Left lung (tissue), 10 donors: ENCODE measurements around the gene COL25A1. TPM values are rescaled to one million over a fixed set of nuclear protein-coding genes. Genes with fewer than 3 reads are reported as not detected.

ENCODE experiments used
- ATAC-seq: fragments of 200-7000 bp; cut with Tn5 transposase; one replicate; pipeline ENCODE4 v1.9.1; 2020; ENCODE audit warnings: moderate library complexity
- DNase-seq, 4 donors: peaks; one replicate each; pipeline ENCODE4 v3.0.0-alpha.2; 2013 to 2020
- H3K27ac ChIP-seq, 2 donors: fragments of 200-600 bp; sonication (generic) in 1 of 2; one replicate each; pipeline versions ENCODE4 v1.5.0 to v1.8.0; 2020 to 2021
- H3K27me3 ChIP-seq, 2 donors: fragments of 200-600 bp; sonication (generic) in 1 of 2; one replicate each; pipeline versions ENCODE4 v1.5.0 to v1.8.0; 2020 to 2021
- H3K36me3 ChIP-seq, 2 donors: fragments of 200-600 bp; sonication (generic) in 1 of 2; one replicate each; pipeline versions ENCODE4 v1.5.0 to v1.8.0; 2020 to 2021
- H3K4me1 ChIP-seq, 2 donors: fragments of 200-600 bp; one replicate each; pipeline ENCODE4 v1.8.0; 2021
- H3K4me3 ChIP-seq, 2 donors: fragments of 200-600 bp; sonication (generic) in 1 of 2; one replicate each; pipeline versions ENCODE4 v1.5.0 to v1.8.0; 2020 to 2021; ENCODE audit warnings: mild to moderate bottlenecking in 1 of 2
- H3K9me3 ChIP-seq, 2 donors: fragments of 200-600 bp; sonication (generic) in 1 of 2; one replicate each; pipeline versions ENCODE4 v1.5.0 to v1.8.0; 2020 to 2021
- intact Hi-C, 2 donors: fragments of 100-400 bp; cut with DNase I; formaldehyde crosslinking; loops; one replicate each; pipeline versions ENCODE4 v1.11.2 to v1.14.2; 2022
- polyA plus RNA-seq, 6 donors: library from polyadenylated mRNA; unstranded; fragments of 120-200 nt; gene quantifications; one replicate each; pipeline ENCODE4 v1.2.1, GENCODE V29; 2013; ENCODE audit not compliant: insufficient read length in 6 of 6
- total RNA-seq, 2 donors: library from RNA; stranded (reverse); fragmentation: NEBNext Ultra II Directional; extraction: Animal tissue kit (Norgen Biotek cat#: 25700); gene quantifications; one replicate each; pipeline ENCODE4 v1.2.1, GENCODE V29; 2021
- TF ChIP-seq, protein P1 (sequence below), 2 donors: fragments of 200-600 bp; sonication (generic) in 1 of 2; IDR thresholded peaks; one replicate each; pipeline versions ENCODE4 v1.5.0 to v1.8.0; 2021; ENCODE audit warnings: antibody characterized with exemption in 2 of 2
- donor health status: DM: no; HTN: yes; CAD: no.
- donor health status: DM: no; HTN: no; CAD: no.

The COL25A1 gene
- total and polyA plus RNA-seq, 8 donors: 0.13 to 1.8 (median 1.4) TPM

DNA sequence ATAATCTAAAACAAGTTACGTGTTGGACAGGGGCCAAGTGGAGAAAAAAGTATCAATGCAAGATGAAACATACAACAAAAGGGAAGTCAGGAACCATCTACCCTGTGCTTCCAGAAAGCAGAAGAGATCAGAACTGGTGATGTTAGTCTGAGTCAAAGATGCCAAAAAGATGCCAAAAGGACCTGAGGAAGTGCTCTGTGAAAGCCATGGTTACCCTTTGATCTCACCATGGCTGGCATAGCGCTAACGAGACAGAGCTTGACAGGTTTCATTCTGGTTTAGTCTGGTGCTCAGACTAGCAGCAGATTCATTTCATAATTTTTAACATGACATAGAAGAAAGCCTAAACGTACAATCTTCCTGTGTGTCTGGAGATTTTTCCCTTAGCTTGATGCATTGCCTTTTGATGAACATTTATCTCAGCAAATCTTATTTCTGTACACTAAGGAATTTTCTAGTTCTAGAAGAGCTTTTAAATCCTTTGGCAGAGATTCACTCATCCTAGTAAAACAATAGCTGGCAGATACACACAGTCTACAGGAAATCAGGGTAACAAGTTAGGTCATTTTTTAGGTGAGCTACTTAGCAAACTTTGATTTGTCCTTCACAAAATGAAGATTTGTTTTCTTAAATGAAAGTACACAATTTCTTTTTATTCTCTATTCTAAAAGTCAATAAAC is 87.7 kb downstream of the COL25A1 start:
- Histone ChIP-seq H3K27ac (no peak overlapping the region), H3K36me3 (no peaks in the 10 kb centered on the region), H3K27me3 (no peaks in the 10 kb centered on the region), H3K4me1 (no peaks in the 10 kb centered on the region), H3K4me3 (no peak overlapping the region), H3K9me3 (no peaks in the 10 kb centered on the region)
- ATAC-seq (no peak), DNase-seq (no peak)
- intact Hi-C loops: no loop called here
- TF ChIP-seq, protein P1, sequence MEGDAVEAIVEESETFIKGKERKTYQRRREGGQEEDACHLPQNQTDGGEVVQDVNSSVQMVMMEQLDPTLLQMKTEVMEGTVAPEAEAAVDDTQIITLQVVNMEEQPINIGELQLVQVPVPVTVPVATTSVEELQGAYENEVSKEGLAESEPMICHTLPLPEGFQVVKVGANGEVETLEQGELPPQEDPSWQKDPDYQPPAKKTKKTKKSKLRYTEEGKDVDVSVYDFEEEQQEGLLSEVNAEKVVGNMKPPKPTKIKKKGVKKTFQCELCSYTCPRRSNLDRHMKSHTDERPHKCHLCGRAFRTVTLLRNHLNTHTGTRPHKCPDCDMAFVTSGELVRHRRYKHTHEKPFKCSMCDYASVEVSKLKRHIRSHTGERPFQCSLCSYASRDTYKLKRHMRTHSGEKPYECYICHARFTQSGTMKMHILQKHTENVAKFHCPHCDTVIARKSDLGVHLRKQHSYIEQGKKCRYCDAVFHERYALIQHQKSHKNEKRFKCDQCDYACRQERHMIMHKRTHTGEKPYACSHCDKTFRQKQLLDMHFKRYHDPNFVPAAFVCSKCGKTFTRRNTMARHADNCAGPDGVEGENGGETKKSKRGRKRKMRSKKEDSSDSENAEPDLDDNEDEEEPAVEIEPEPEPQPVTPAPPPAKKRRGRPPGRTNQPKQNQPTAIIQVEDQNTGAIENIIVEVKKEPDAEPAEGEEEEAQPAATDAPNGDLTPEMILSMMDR (IDR thresholded peaks at IDR 0.05): no peak

- Histone ChIP-seq H3K4me3 (no peak overlapping the region), H3K36me3 (no peaks in the 10 kb centered on the region), H3K4me1 (no peaks in the 10 kb centered on the region), H3K9me3 (no peaks in the 10 kb centered on the region), H3K27me3 (no peaks in the 10 kb centered on the region), H3K27ac (no peak overlapping the region)
- DNase-seq (no peak), ATAC-seq (no peak)
- intact Hi-C loops: no loop called here
- TF ChIP-seq, protein P1 (IDR thresholded peaks at IDR 0.05): no peak
Measured at GRCh38 chr4:109213056-109213455, 89.4 kb downstream of the COL25A1 start.

DNA sequence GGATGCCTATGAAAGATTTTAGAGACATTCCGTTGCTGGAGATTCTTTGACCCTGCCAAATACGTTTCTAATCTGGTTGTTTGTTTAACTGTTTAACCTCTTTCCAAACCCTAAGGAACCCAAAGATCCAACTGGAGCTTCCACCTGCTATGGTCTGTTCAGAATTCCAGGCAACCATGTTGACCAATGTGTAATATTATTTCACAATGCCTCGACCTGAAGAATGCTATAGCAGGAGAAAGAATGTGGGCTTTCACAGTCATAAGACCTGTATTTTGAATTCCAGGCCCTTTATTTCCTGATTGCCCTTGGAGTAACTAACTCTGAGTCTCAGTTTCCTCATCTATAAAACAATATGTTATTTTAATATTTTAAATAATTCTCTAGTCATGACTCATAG is 90.8 kb downstream of the COL25A1 start:
- DNase-seq (no peak), ATAC-seq (no peak)
- TF ChIP-seq, protein P1 (IDR thresholded peaks at IDR 0.05): no peak
- Histone ChIP-seq H3K4me1 (no peaks in the 10 kb centered on the region), H3K36me3 (no peaks in the 10 kb centered on the region), H3K9me3 (no peaks in the 10 kb centered on the region), H3K4me3 (no peak overlapping the region), H3K27me3 (no peaks in the 10 kb centered on the region), H3K27ac (no peak overlapping the region)
- intact Hi-C loops: no loop called here

- H3K36me3 ChIP-seq: no peaks in the 10 kb centered on the region
- ATAC-seq: no peak
- intact Hi-C loops: no loop called here
- H3K27me3 ChIP-seq: no peaks in the 10 kb centered on the region
- no peak for DNase-seq
- no peaks in the 10 kb centered on the region for H3K9me3 ChIP-seq
- no peak overlapping the region for H3K4me3 ChIP-seq
- H3K27ac ChIP-seq: no peak overlapping the region
- TF ChIP-seq, protein P1 (IDR thresholded peaks at IDR 0.05): no peak
- H3K4me1 ChIP-seq: no peaks in the 10 kb centered on the region
Measured at GRCh38 chr4:109209647-109210046, 92.8 kb downstream of the COL25A1 start.

GRCh38 chr4:109207898-109208297 is 94.6 kb downstream of the COL25A1 start:
- intact Hi-C loops: no loop called here
- DNase-seq: no peak
- Histone ChIP-seq H3K36me3 (no peaks in the 10 kb centered on the region), H3K9me3 (no peaks in the 10 kb centered on the region), H3K27me3 (no peaks in the 10 kb centered on the region), H3K4me1 (no peaks in the 10 kb centered on the region), H3K27ac (no peak overlapping the region), H3K4me3 (no peak overlapping the region)
- ATAC-seq: no peak
- TF ChIP-seq, protein P1 (IDR thresholded peaks at IDR 0.05): no peak
